Testis (tissue), 3 donors: ENCODE measurements around the gene CNTN4. TPM values are rescaled to one million over a fixed set of nuclear protein-coding genes. Genes with fewer than 3 reads are reported as not detected.

Source experiments
- DNase-seq: peaks from one replicate; pipeline ENCODE4 v3.0.0-alpha.2; 2019
- H3K27ac ChIP-seq, 2 donors: fragments of 200-600 bp; sonication (generic); one replicate each; pipeline ENCODE4 v1.5.1; 2019
- H3K27me3 ChIP-seq: fragments of 200-600 bp; sonication (generic); one replicate; pipeline ENCODE4 v1.5.1; 2019
- H3K36me3 ChIP-seq: fragments of 200-600 bp; sonication (generic); one replicate; pipeline ENCODE4 v1.5.1; 2017; ENCODE audit warnings: low read depth; ENCODE audit errors: missing control alignments
- H3K4me1 ChIP-seq: fragments of 200-600 bp; sonication (generic); one replicate; pipeline ENCODE4 v1.5.1; 2019
- H3K4me3 ChIP-seq, 2 donors: fragments of 200-600 bp; sonication (generic); one replicate each; pipeline ENCODE4 v1.5.1; 2017 to 2019
- H3K9me3 ChIP-seq: fragments of 200-600 bp; sonication (generic); one replicate; pipeline ENCODE4 v1.5.1; 2017
- CTCF ChIP-seq, 3 experiments: fragments of 450-650 bp in 2 of 3; fragments of 200-600 bp in 1 of 3; sonication (generic) in 1 of 3; IDR thresholded peaks; one replicate each; pipeline ENCODE4 v1.5.1; 2016 to 2019; ENCODE audit warnings: antibody characterized with exemption in 3 of 3, mild to moderate bottlenecking in 2 of 3, moderate library complexity in 1 of 3
- POLR2A ChIP-seq: fragments of 450-650 bp; IDR thresholded peaks from one replicate; pipeline ENCODE4 v1.6.1; 2017; ENCODE audit warnings: antibody characterized with exemption, mild to moderate bottlenecking, moderate library complexity
- WGBS, 2 donors: methylation state at CpG; one replicate each; pipeline ENCODE4 v1.1.5; 2018; 5-methylcytosine and 5-hydroxymethylcytosine counted together
- intact Hi-C: fragments of 100-400 bp; cut with DNase I; formaldehyde crosslinking; loops from one replicate; pipeline ENCODE4 v1.15.1; 2023; ENCODE audit warnings: low total_unique reads
- polyA plus RNA-seq: library from polyadenylated mRNA; stranded (reverse); fragments of 350-450 nt; fragmentation: Illumina TruSeq; extraction: RNeasy Lipid Tissue Mini Kit (QIAGEN cat#74804); gene quantifications from one replicate; pipeline ENCODE4 v1.2.3, GENCODE V29; 2014; ENCODE audit warnings: low read depth, low replicate concordance; ENCODE audit not compliant: insufficient read depth
- total RNA-seq, 2 donors: library from RNA; depleted of rRNA; stranded (reverse); fragments of >200 nt; gene quantifications; one replicate each; pipeline ENCODE4 v1.2.3, GENCODE V29; 2016

The CNTN4 gene
- total and polyA plus RNA-seq, 3 donors from 2014 or later = 10.4 to 37.7 (median 19.6) TPM

- Histone ChIP-seq H3K4me1 (no peaks in the 10 kb centered on the region), H3K27me3 (no peaks in the 10 kb centered on the region), H3K9me3 (no peaks in the 10 kb centered on the region), H3K36me3 (no peaks in the 10 kb centered on the region), H3K27ac (no peak overlapping the region), H3K4me3 (no peak overlapping the region)
- TF ChIP-seq POLR2A (no peak), CTCF (IDR thresholded peaks at IDR 0.05) (no peak)
- WGBS, 2 donors = 80 to 81% methylated on average over 7 of the region's 7 CpGs
- DNase-seq = no peak
- intact Hi-C loops = no loop called here
Observed at GRCh38 chr3:3020209-3020608, 921.5 kb downstream of the CNTN4 start.

GRCh38 chr3:3023111-3023745, 924.6 kb downstream of the CNTN4 start:
- H3K9me3 ChIP-seq = no peaks in the 10 kb centered on the region
- WGBS, 2 donors = 74 to 80% methylated on average over 7 of the region's 7 CpGs
- H3K4me1 ChIP-seq = no peaks in the 10 kb centered on the region
- H3K36me3 ChIP-seq = no peaks in the 10 kb centered on the region
- no peaks in the 10 kb centered on the region for H3K27me3 ChIP-seq
- no peak for TF ChIP-seq POLR2A
- TF ChIP-seq CTCF (IDR thresholded peaks at IDR 0.05) = no peak
- intact Hi-C loops = no loop called here
- H3K27ac ChIP-seq = no peak overlapping the region
- no peak overlapping the region for H3K4me3 ChIP-seq
- no peak for DNase-seq

GRCh38 chr3:3027976-3028567, 929.4 kb downstream of the CNTN4 start:
- no peak for DNase-seq
- H3K27ac ChIP-seq = no peak overlapping the region
- H3K4me3 ChIP-seq = no peak overlapping the region
- intact Hi-C loops = no loop called here
- no peaks in the 10 kb centered on the region for H3K9me3 ChIP-seq
- H3K4me1 ChIP-seq = no peaks in the 10 kb centered on the region
- 68 to 77% methylated on average over 5 of the region's 5 CpGs for WGBS, 2 donors
- H3K27me3 ChIP-seq = no peaks in the 10 kb centered on the region
- H3K36me3 ChIP-seq = no peaks in the 10 kb centered on the region
- no peak for TF ChIP-seq CTCF (IDR thresholded peaks at IDR 0.05)
- TF ChIP-seq POLR2A = no peak

- H3K9me3 ChIP-seq = no peaks in the 10 kb centered on the region
Observed at GRCh38 chr3:3031326-3031725, 932.7 kb downstream of the CNTN4 start.

More at GRCh38 chr3:3031326-3031725, 932.7 kb downstream of the CNTN4 start:
- intact Hi-C loops = no loop called here
- Histone ChIP-seq H3K4me1 (no peaks in the 10 kb centered on the region), H3K36me3 (no peaks in the 10 kb centered on the region), H3K27me3 (no peaks in the 10 kb centered on the region), H3K4me3 (no peak overlapping the region), H3K27ac (no peak overlapping the region)
- DNase-seq = no peak
- WGBS, 2 donors = 71 to 75% methylated on average over 4 of the region's 4 CpGs
- TF ChIP-seq POLR2A (no peak), CTCF (IDR thresholded peaks at IDR 0.05) (no peak)
